ENCODE results near the gene SCO2.

- TF ChIP-seq EP300 (IDR thresholded peaks at IDR 0.05; ENCODE audit: borderline replicate concordance): no peak
- TF ChIP-seq USF1 (IDR thresholded peaks at IDR 0.05): peak; percentile 83
- TF ChIP-seq REST (IDR thresholded peaks at IDR 0.05; ENCODE audit: low read depth): no peak
- no peak for TF ChIP-seq TAF1 (IDR thresholded peaks at IDR 0.05; ENCODE audit: low read depth)
- no peak for TF ChIP-seq FOXM1 (IDR thresholded peaks at IDR 0.05; ENCODE audit: borderline replicate concordance, low read depth)
- TF ChIP-seq TCF12 (IDR thresholded peaks at IDR 0.05; ENCODE audit: low read depth): no peak
- no peak for TF ChIP-seq RAD21 (IDR thresholded peaks at IDR 0.05; ENCODE audit: low read depth)
- TF ChIP-seq CREB1 (IDR thresholded peaks at IDR 0.05; ENCODE audit: low read depth): no peak
- TF ChIP-seq CEBPB (IDR thresholded peaks at IDR 0.05): no peak
- no peak; the same call in 1 of the 2 replicates for TF ChIP-seq MAX (IDR thresholded peaks at IDR 0.05)
- no peak for TF ChIP-seq ZBTB7A (IDR thresholded peaks at IDR 0.05; ENCODE audit: low read depth)
Observed at GRCh38 chr22:50482107-50483074, 43.0 kb downstream of the SCO2 start.

Measured in Ishikawa (cell line).